Erythroblast (primary cell): ENCODE measurements around the gene PTPRN2.

Experiments used
- GATA1 ChIP-seq: IDR thresholded peaks from 2 replicates; pipeline ENCODE4 v1.6.1; 2011; ENCODE audit warnings: low read depth, mild to moderate bottlenecking, control low read depth, low read length, moderate library complexity
- POLR2A ChIP-seq: IDR thresholded peaks from 2 replicates; pipeline ENCODE4 v1.6.1; 2011; ENCODE audit warnings: mild to moderate bottlenecking, low read length

DNA sequence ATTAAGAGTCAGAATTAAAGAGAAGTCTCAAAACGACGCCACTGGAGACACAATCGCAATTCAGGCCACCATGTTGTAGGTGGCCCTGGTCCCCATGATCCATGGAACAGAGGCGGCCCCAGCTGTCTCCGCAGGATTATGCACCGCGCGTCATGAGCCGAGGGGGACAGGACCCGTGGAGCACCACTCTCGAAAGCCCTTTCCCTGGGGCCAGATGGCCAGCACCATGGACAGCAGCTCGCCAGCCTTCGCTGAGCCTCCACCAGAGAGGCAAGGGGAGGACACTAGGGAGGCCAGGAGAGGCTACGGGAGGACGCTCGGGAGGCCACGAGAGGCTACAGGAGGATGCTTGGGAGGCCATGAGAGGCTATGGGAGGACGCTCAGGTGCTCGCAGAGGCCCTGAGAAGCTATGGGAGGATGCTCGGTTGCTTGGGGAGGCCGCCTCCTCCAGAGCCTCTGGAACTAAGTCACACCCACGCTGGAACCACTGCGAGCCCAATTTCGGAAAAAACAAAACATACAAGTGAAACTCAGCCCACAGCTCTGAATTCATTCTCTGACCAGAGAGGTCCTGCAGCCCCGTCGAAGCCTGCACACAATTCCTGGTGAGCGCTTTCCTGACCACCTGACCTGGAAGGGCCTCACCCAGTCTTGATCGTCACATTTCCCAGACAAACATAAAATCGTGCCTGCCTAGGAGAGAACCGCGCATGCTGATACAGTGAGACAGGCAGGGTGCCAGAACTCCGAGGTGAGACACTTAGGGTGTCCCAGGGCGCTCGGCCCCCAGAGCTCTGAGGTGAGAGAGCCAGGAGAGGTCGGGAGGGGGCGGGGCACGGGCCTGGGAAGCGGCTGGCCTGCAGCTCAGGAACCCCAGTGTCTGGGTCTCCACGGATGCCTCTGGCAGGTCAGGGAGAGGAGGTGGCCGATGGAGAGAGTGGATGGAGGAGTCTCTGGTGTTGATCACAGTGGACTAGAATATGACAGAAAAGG lies 224.4 kb downstream of the PTPRN2 start:
- TF ChIP-seq POLR2A = no peak
- TF ChIP-seq GATA1 = no peak
